Measurements from ENCODE around the gene IMMP2L.

The IMMP2L gene

GRCh38 chr7:111108496-111108895 lies 453.8 kb downstream of the IMMP2L start:
- no peak for DNase-seq (ENCODE audit: extremely low read depth, low read depth)

GRCh38 chr7:111108000-111108399 lies 454.3 kb downstream of the IMMP2L start:
- DNase-seq (ENCODE audit: extremely low read depth, low read depth) = no peak
- TF ChIP-seq CTCF (IDR thresholded peaks at IDR 0.05; ENCODE audit: low read depth, low read length) = no peak

More at GRCh38 chr7:111108496-111108895, 453.8 kb downstream of the IMMP2L start:
- no peak for TF ChIP-seq CTCF (IDR thresholded peaks at IDR 0.05; ENCODE audit: low read depth, low read length)

GRCh38 chr7:111107579-111107978 lies 454.7 kb downstream of the IMMP2L start:
- no peak for DNase-seq (ENCODE audit: extremely low read depth, low read depth)
- no peak for TF ChIP-seq CTCF (IDR thresholded peaks at IDR 0.05; ENCODE audit: low read depth, low read length)

- DNase-seq (ENCODE audit: extremely low read depth, low read depth) = no peak
Measured at GRCh38 chr7:111105269-111105668, 457.0 kb downstream of the IMMP2L start.

GRCh38 chr7:111104710-111105109 lies 457.6 kb downstream of the IMMP2L start:
- TF ChIP-seq CTCF (IDR thresholded peaks at IDR 0.05; ENCODE audit: low read depth, low read length) = no peak

More at GRCh38 chr7:111105269-111105668, 457.0 kb downstream of the IMMP2L start:
- TF ChIP-seq CTCF (IDR thresholded peaks at IDR 0.05; ENCODE audit: low read depth, low read length) = no peak

GRCh38 chr7:111103678-111104274 lies 458.5 kb downstream of the IMMP2L start:
- DNase-seq (ENCODE audit: extremely low read depth, low read depth) = no peak
- TF ChIP-seq CTCF (IDR thresholded peaks at IDR 0.05; ENCODE audit: low read depth, low read length) = no peak

More at GRCh38 chr7:111104710-111105109, 457.6 kb downstream of the IMMP2L start:
- no peak for DNase-seq (ENCODE audit: extremely low read depth, low read depth)

- no peak for DNase-seq (ENCODE audit: extremely low read depth, low read depth)
Measured at GRCh38 chr7:111103136-111103535, 459.2 kb downstream of the IMMP2L start.

More at GRCh38 chr7:111103136-111103535, 459.2 kb downstream of the IMMP2L start:
- TF ChIP-seq CTCF (IDR thresholded peaks at IDR 0.05; ENCODE audit: low read depth, low read length) = no peak
